Panc1 (cell line): Measurements from ENCODE around the gene STPG1.
A peak's percentile ranks its signal among the peaks of the same experiment; 100 is the strongest.

ENCODE experiments used
- CTCF ChIP-seq: fragments of 450-650 bp; IDR thresholded peaks from 2 replicates; pipeline ENCODE4 v1.5.1; 2017; ENCODE audit warnings: mild to moderate bottlenecking
- POLR2AphosphoS5 ChIP-seq: IDR thresholded peaks from 2 replicates; pipeline ENCODE4 v1.6.1; 2012; ENCODE audit warnings: mild to moderate bottlenecking, low read depth, low read length, moderate library complexity
- REST ChIP-seq, 2 experiments: IDR thresholded peaks; 2 replicates each; pipeline ENCODE4 v1.6.1; 2011 to 2012; ENCODE audit warnings: low read depth in 2 of 2, control low read depth in 1 of 2, low read length in 1 of 2, mild to moderate bottlenecking in 1 of 2, moderate library complexity in 1 of 2; ENCODE audit not compliant: insufficient read depth in 1 of 2
- SIN3A ChIP-seq: IDR thresholded peaks from 2 replicates; pipeline ENCODE4 v1.6.1; 2012; ENCODE audit warnings: low read depth, mild to moderate bottlenecking, low read length, moderate library complexity, borderline replicate concordance; ENCODE audit not compliant: insufficient read depth

GRCh38 chr1:24413350-24414163 is at the start of gene STPG1:
- TF ChIP-seq CTCF (no peak), REST (IDR thresholded peaks at IDR 0.05; ENCODE audit: insufficient read depth in 1 of 2, low read depth in 2 of 2, low read length in 1 of 2) (no peak), POLR2AphosphoS5 (peak; percentile 60), SIN3A (0 out of 2 replicates have a peak, but pooled peaks have one; percentile 71)
